K562 (cell line): ENCODE results near the gene GNRHR. TPM values are rescaled to one million over a fixed set of nuclear protein-coding genes. Genes with fewer than 3 reads are reported as not detected.

Experiments used
- ARNT ChIP-seq, 2 experiments: fragments of 450-650 bp; IDR thresholded peaks; 2 replicates each; pipeline ENCODE4 v1.6.1; 2016; ENCODE audit warnings: mild to moderate bottlenecking in 1 of 2
- BHLHE40 ChIP-seq: IDR thresholded peaks from 2 replicates; pipeline ENCODE4 v1.6.1; 2011; ENCODE audit warnings: low read length, improper control_type of control experiment
- CREB3L1 ChIP-seq: fragments of 450-650 bp; IDR thresholded peaks from 2 replicates; pipeline ENCODE4 v1.6.1; 2014; ENCODE audit warnings: low read depth, mild to moderate bottlenecking, moderate library complexity, borderline replicate concordance
- GATA2 ChIP-seq: sonication (generic); formaldehyde crosslinking; IDR thresholded peaks from 2 replicates; pipeline ENCODE4 v1.4.0; 2020; ENCODE audit warnings: mild to moderate bottlenecking, missing genetic modification reagents
- ILF3 ChIP-seq: fragments of 450-650 bp; IDR thresholded peaks from 2 replicates; pipeline ENCODE4 v1.6.1; 2018; ENCODE audit warnings: antibody characterized with exemption, mild to moderate bottlenecking, moderate library complexity, borderline replicate concordance
- KDM2B ChIP-seq: fragments of 250-450 bp; sonication (Bioruptor Pico); IDR thresholded peaks from 2 replicates; pipeline ENCODE4 v1.8.0; 2021; ENCODE audit warnings: mild to moderate bottlenecking, moderate library complexity
- LEF1 ChIP-seq: fragments of 450-650 bp; IDR thresholded peaks from 2 replicates; pipeline ENCODE4 v1.6.1; 2016; ENCODE audit warnings: mild to moderate bottlenecking
- MTA3 ChIP-seq: fragments of 450-650 bp; formaldehyde crosslinking; IDR thresholded peaks from 2 replicates; pipeline ENCODE4 v1.6.1; 2017; ENCODE audit warnings: mild to moderate bottlenecking, borderline replicate concordance
- POLR2B ChIP-seq: fragments of 450-650 bp; IDR thresholded peaks from 2 replicates; pipeline ENCODE4 v1.6.1; 2018; ENCODE audit warnings: low read depth; ENCODE audit not compliant: partially characterized antibody
- SIN3A ChIP-seq, 2 experiments: fragments of 150-350 bp in 1 of 2; IDR thresholded peaks; 2 replicates each; pipeline ENCODE4 v1.6.1; 2011 to 2016; ENCODE audit warnings: borderline replicate concordance in 2 of 2, low read depth in 2 of 2, low read length in 2 of 2, mild to moderate bottlenecking in 2 of 2, moderate library complexity in 2 of 2; ENCODE audit not compliant: control insufficient read depth in 1 of 2
- SIX5 ChIP-seq, 2 experiments: IDR thresholded peaks; 2 replicates each; pipeline ENCODE4 v1.6.1; 2011; ENCODE audit warnings: low read length in 2 of 2, borderline replicate concordance in 1 of 2, low read depth in 1 of 2, mild to moderate bottlenecking in 1 of 2, moderate library complexity in 1 of 2; ENCODE audit not compliant: insufficient read depth in 1 of 2
- VEZF1 ChIP-seq: fragments of 200-800 bp; sonication (Bioruptor generic); IDR thresholded peaks from 2 replicates; pipeline ENCODE4 v1.6.1; 2017; ENCODE audit warnings: missing genetic modification characterization, missing compliant biosample characterization
- ZNF184 ChIP-seq: sonication (generic); formaldehyde crosslinking; IDR thresholded peaks from 2 replicates; pipeline ENCODE4 v1.5.0; 2020; ENCODE audit warnings: missing genetic modification reagents
- ZNF212 ChIP-seq: fragments of 450-650 bp; formaldehyde crosslinking; IDR thresholded peaks from 2 replicates; pipeline ENCODE4 v1.4.0; 2020; ENCODE audit warnings: mild to moderate bottlenecking
- polyA plus RNA-seq, 8 experiments: library from polyadenylated mRNA; depleted of rRNA in 4 of 8; stranded (reverse) in 5 of 8; unstranded in 3 of 8; fragments of >200 nt; fragmentation: Nextera tagmentation in 2 of 8; fragmentation: Illumina TruSeq in 1 of 8; extraction: Ambion mirVana in 2 of 8; extraction: Trizol in 1 of 8; gene quantifications; 2 replicates each; pipeline versions ENCODE4 v1.2.1 to v1.2.3, GENCODE V29; 2011 to 2014; ENCODE audit warnings: inconsistent platforms in 1 of 8, missing spikeins in 1 of 8
- total RNA-seq, 7 experiments: library from RNA; depleted of rRNA in 6 of 7; stranded (reverse); fragments of >200 nt in 6 of 7; fragmentation: Illumina TruSeq in 2 of 7; extraction: Trizol in 2 of 7; gene quantifications; 2 replicates each; pipeline versions ENCODE4 v1.2.1 to v1.2.3, GENCODE V29; 2011 to 2021; ENCODE audit warnings: low replicate concordance in 1 of 7
- TF ChIP-seq, protein P1 (sequence below): fragments of 250-450 bp; sonication (Bioruptor Pico); IDR thresholded peaks from 2 replicates; pipeline ENCODE4 v1.5.0; 2020; ENCODE audit warnings: mild to moderate bottlenecking, borderline replicate concordance
- TF ChIP-seq, protein P2 (sequence below): sonication (generic); formaldehyde crosslinking; IDR thresholded peaks from 2 replicates; pipeline ENCODE4 v1.4.0; 2020; ENCODE audit warnings: mild to moderate bottlenecking, missing genetic modification reagents
- TF ChIP-seq, protein P3 (sequence below), 2 experiments: IDR thresholded peaks; 2 replicates each; pipeline ENCODE4 v1.6.1; 2011; ENCODE audit warnings: borderline replicate concordance in 1 of 2, control low read depth in 1 of 2, low read depth in 1 of 2, low read length in 1 of 2, mild to moderate bottlenecking in 1 of 2, mixed read lengths in 1 of 2, moderate library complexity in 1 of 2; ENCODE audit not compliant: insufficient read depth in 1 of 2, insufficient read length in 1 of 2, poor library complexity in 1 of 2, severe bottlenecking in 1 of 2; ENCODE audit errors: extremely low read depth in 1 of 2

Gene GNRHR
- total and polyA plus RNA-seq, 9 of the 15 experiments (the other 6 are each of a cell fraction or from before 2014, with no cell fraction given): 0.06 to 0.13 TPM; not detected in 7

- TF ChIP-seq, protein P1, sequence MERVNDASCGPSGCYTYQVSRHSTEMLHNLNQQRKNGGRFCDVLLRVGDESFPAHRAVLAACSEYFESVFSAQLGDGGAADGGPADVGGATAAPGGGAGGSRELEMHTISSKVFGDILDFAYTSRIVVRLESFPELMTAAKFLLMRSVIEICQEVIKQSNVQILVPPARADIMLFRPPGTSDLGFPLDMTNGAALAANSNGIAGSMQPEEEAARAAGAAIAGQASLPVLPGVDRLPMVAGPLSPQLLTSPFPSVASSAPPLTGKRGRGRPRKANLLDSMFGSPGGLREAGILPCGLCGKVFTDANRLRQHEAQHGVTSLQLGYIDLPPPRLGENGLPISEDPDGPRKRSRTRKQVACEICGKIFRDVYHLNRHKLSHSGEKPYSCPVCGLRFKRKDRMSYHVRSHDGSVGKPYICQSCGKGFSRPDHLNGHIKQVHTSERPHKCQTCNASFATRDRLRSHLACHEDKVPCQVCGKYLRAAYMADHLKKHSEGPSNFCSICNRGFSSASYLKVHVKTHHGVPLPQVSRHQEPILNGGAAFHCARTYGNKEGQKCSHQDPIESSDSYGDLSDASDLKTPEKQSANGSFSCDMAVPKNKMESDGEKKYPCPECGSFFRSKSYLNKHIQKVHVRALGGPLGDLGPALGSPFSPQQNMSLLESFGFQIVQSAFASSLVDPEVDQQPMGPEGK: no peak
- TF ChIP-seq CREB3L1 (peak; percentile 74), MTA3 (0 out of 2 replicates have a peak, but pooled peaks have one; percentile 60), ZNF212 (no peak), VEZF1 (CRISPR knock-in tag) (peak; percentile 88), BHLHE40 (peak; percentile 68), ARNT (IDR thresholded peaks at IDR 0.05) (peak in 1 of 2 experiments; percentile 65; a peak in 1 of 4 replicates), KDM2B (CRISPR knock-in tag) (no peak), SIN3A (IDR thresholded peaks at IDR 0.05; ENCODE audit: borderline replicate concordance in 2 of 2, control insufficient read depth in 1 of 2, low read depth in 2 of 2, low read length in 2 of 2) (peak; percentile 44 to 92; a peak in 2 of 4 replicates), ILF3 (no peak), POLR2B (peak; percentile 73), SIX5 (IDR thresholded peaks at IDR 0.05; ENCODE audit: borderline replicate concordance in 1 of 2, insufficient read depth in 1 of 2, low read depth in 1 of 2, low read length in 2 of 2) (0 out of 4 replicates have a peak, but pooled peaks of 1 of the 2 experiments have one; percentile 9), LEF1 (peak; percentile 30; the same call in 1 of the 2 replicates), GATA2 (CRISPR knock-in tag) (no peak), ZNF184 (CRISPR knock-in tag) (no peak)
- TF ChIP-seq, protein P2, sequence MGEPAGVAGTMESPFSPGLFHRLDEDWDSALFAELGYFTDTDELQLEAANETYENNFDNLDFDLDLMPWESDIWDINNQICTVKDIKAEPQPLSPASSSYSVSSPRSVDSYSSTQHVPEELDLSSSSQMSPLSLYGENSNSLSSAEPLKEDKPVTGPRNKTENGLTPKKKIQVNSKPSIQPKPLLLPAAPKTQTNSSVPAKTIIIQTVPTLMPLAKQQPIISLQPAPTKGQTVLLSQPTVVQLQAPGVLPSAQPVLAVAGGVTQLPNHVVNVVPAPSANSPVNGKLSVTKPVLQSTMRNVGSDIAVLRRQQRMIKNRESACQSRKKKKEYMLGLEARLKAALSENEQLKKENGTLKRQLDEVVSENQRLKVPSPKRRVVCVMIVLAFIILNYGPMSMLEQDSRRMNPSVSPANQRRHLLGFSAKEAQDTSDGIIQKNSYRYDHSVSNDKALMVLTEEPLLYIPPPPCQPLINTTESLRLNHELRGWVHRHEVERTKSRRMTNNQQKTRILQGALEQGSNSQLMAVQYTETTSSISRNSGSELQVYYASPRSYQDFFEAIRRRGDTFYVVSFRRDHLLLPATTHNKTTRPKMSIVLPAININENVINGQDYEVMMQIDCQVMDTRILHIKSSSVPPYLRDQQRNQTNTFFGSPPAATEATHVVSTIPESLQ: 0 out of 2 replicates have a peak, but pooled peaks have one; percentile 50
- TF ChIP-seq, protein P3, sequence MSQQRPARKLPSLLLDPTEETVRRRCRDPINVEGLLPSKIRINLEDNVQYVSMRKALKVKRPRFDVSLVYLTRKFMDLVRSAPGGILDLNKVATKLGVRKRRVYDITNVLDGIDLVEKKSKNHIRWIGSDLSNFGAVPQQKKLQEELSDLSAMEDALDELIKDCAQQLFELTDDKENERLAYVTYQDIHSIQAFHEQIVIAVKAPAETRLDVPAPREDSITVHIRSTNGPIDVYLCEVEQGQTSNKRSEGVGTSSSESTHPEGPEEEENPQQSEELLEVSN (IDR thresholded peaks at IDR 0.05; ENCODE audit: borderline replicate concordance in 1 of 2, extremely low read depth in 1 of 2, insufficient read depth in 1 of 2, insufficient read length in 1 of 2, low read depth in 1 of 2, low read length in 1 of 2, poor library complexity in 1 of 2, severe bottlenecking in 1 of 2): peak; percentile 11 to 46
Measured at GRCh38 chr4:67700738-67701516, 53.3 kb downstream of the GNRHR start, which contains the start of gene UBA6 (continued).
